Fibroblast of gingiva (primary cell): Measurements from ENCODE around the gene TUBB2A.

Experiments
- DNase-seq: peaks from one replicate; pipeline ENCODE4 v3.0.0-alpha.2; 2011; ENCODE audit warnings: low read depth

TUBB2A gene

GRCh38 chr6:3119040-3119723 lies 38.2 kb downstream of the TUBB2A start:
- peak; percentile 15 for DNase-seq

GRCh38 chr6:3118353-3119039 lies 38.8 kb downstream of the TUBB2A start, which contains the start of gene BPHL:
TSS of gene BPHL (plus strand) at chr6:3118711. CDS start at chr6:3118741, 30 bp downstream.
- peak; percentile 90 for DNase-seq

DNA sequence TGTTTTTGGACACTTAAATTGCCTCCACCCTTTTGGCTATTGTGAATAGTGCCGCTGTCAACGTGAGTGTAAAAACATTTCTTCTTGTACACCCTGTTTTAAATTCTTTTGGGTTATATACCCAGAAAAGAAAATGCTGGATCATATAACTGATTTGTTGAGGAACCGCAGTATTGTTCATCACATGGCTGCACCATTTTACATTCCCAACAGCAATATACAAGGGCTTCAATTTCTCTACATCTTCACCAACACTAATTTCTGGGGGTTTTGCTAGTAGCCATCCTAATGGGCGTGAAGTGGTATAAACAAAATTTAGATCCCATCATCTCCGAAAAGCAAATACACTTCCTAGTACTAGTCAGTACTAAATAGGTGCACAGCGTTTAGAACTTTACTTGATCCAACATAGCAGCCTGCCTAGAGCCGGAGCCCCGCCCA lies 39.4 kb downstream of the TUBB2A start:
- DNase-seq = no peak

- DNase-seq = no peak
Measured at GRCh38 chr6:3114377-3114776, 43.0 kb downstream of the TUBB2A start.

DNA sequence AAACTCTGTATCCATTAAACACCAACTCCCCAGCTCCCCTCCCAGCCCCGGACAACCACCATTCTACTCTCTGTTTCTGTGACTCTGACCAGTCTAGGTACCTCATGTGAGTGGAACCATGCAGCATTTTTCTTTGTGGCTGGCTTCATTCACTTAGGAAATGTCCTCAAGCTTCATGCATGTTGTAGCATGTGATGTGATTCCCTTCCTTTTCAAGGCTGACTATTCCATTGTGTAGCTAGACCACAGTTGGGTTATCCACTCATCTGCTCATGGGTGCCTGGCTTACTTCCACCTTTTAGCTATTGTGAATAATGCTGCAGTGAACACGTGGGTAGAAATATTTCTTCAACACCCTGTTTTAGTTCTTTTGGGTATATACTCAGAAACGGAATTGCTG lies 47.6 kb downstream of the TUBB2A start:
- no peak for DNase-seq

- no peak for DNase-seq
Measured at GRCh38 chr6:3108746-3109414, 48.5 kb downstream of the TUBB2A start.
